ENCODE data around the gene CGNL1.
A peak's percentile ranks its signal among the peaks of the same experiment; 100 is the strongest.

Gene CGNL1

DNA sequence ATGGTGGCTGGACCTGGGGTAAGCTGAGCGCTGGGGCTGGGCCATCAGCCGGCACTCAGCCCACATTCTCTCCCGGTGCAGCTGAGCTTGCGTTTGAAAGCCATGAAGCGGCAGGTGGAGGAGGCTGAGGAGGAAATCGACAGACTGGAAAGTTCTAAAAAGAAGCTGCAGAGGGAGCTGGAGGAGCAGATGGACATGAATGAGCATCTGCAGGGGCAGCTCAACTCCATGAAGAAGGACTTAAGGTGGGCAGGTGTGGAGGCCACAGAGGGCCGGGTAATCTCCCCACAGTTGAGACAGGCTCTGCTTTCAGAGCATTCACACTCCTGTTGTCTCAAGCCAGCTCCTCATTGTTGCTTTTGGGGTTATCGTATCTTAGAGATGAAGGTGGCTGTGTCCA lies 169.7 kb downstream of the CGNL1 start:
- TF ChIP-seq, protein P1, sequence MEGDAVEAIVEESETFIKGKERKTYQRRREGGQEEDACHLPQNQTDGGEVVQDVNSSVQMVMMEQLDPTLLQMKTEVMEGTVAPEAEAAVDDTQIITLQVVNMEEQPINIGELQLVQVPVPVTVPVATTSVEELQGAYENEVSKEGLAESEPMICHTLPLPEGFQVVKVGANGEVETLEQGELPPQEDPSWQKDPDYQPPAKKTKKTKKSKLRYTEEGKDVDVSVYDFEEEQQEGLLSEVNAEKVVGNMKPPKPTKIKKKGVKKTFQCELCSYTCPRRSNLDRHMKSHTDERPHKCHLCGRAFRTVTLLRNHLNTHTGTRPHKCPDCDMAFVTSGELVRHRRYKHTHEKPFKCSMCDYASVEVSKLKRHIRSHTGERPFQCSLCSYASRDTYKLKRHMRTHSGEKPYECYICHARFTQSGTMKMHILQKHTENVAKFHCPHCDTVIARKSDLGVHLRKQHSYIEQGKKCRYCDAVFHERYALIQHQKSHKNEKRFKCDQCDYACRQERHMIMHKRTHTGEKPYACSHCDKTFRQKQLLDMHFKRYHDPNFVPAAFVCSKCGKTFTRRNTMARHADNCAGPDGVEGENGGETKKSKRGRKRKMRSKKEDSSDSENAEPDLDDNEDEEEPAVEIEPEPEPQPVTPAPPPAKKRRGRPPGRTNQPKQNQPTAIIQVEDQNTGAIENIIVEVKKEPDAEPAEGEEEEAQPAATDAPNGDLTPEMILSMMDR (conservative IDR thresholded peaks at IDR 0.05; ENCODE audit: low read depth, low read length) = peak; percentile 7
- DNase-seq (ENCODE audit: low read depth) = no peak
- no peak overlapping the region for H3K4me3 ChIP-seq (ENCODE audit: low read depth, low read length)

DNA sequence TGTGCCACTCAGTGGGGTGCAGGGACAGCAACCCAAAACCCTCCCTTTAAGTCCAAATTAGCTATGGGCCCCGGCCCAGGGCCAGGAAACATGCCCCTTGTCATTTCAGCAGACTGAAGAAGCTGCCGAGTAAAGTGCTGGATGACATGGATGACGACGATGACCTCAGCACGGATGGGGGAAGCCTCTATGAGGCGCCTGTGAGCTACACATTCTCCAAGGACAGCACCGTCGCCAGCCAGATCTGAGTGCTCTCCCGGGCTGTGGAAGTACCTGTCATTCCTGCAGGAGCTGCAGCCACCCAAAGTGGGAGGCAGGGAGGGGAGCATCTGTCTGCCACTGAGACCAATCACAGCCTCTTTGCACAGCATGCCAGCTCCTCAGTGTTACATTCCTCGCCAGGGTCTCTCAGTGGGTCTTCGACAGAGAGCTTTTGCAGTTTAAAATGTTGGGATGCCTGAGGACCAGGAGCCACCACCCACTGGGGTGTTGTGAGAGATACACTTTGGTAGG lies 171.0 kb downstream of the CGNL1 start:
- H3K4me3 ChIP-seq (ENCODE audit: low read depth, low read length) = no peak overlapping the region
- TF ChIP-seq, protein P1 (conservative IDR thresholded peaks at IDR 0.05; ENCODE audit: low read depth, low read length) = no peak
- DNase-seq (ENCODE audit: low read depth) = no peak

DNA sequence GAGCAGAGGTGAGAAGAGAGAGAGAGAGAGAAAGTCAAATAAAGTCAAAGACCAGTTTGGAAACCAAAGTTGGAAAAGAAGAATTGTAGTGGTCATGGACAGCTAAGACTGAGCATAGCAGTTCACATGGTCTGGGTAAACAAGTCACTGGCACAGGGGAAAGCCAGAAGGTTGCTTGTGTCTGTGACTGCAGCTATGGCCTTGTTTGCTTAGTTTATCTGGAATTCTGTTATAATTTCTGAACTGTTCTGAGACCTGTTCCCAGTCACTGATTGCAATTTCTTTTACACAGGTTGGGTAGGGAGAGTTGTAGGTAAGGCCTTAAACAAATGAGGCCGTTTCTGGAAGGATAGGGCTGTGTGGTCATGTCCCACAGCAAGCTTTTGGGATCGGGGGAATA lies 172.0 kb downstream of the CGNL1 start:
- no peak for DNase-seq (ENCODE audit: low read depth)
- TF ChIP-seq, protein P1 (conservative IDR thresholded peaks at IDR 0.05; ENCODE audit: low read depth, low read length) = no peak
- no peak overlapping the region for H3K4me3 ChIP-seq (ENCODE audit: low read depth, low read length)

DNA sequence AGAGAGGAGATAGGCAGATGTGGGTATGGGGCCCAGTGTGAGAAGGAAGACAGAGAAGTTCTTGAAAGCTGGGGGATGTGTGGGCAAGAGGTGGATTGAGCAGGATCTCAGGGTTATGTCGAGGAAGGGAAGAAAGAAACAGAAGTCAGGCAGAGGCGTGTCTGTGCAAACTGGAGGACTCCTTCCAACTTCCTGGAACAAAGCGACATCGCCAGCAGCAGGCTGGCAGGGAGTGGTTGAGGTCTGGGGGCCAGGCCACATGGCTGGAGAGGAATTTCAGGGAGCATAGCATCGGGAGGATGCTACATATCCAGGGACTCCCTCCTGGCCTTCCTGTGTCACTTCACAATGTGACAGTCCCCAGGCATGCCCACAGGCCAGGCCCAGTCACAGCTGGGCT lies 172.5 kb downstream of the CGNL1 start:
- no peak for DNase-seq (ENCODE audit: low read depth)
- TF ChIP-seq, protein P1 (conservative IDR thresholded peaks at IDR 0.05; ENCODE audit: low read depth, low read length) = no peak
- no peak overlapping the region for H3K4me3 ChIP-seq (ENCODE audit: low read depth, low read length)

DNA sequence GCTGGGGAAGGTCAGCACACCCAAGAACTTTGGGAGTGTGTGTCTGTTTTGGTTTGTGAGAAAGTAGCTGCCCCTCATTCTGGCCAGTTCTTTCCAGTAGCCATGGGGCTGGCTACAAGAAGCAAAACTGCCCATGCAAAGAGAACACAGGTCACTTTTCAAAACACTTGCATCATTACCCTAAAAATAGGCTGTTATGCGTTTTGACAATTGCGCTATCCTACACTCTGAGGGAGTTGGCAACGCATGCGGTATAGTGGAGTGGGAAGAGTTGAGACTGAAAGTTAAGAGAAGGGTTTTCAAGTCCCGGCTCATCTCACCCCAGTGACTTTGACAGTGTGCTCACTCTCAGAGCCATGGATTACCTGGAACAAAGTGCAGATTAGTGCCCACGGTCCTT lies 173.6 kb downstream of the CGNL1 start:
- no peak for DNase-seq (ENCODE audit: low read depth)
- H3K4me3 ChIP-seq (ENCODE audit: low read depth, low read length) = no peak overlapping the region
- TF ChIP-seq, protein P1 (conservative IDR thresholded peaks at IDR 0.05; ENCODE audit: low read depth, low read length) = no peak

DNA sequence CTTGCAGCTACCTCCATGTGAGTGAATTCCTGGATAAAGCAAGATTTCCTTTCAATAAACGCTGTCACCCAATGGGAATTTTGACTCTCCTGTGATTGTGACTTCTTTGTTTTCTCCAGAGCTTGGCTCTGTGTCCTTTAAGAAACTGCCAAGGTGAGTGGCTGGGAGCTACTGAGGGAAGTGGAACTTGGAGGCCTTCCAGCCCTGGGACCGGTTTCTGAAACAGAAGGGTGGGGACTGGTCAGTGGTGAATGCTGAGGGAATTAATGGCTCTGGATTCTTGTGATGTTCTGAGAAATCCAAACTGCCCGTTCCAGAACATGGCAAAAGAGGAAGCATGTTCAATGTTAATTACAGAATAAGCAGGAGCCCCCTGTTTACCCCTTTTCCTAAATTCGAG lies 174.3 kb downstream of the CGNL1 start:
- TF ChIP-seq, protein P1 (conservative IDR thresholded peaks at IDR 0.05; ENCODE audit: low read depth, low read length) = no peak
- DNase-seq (ENCODE audit: low read depth) = no peak
- no peak overlapping the region for H3K4me3 ChIP-seq (ENCODE audit: low read depth, low read length)
